Measurements from ENCODE around the gene MRGPRX4.
"Not testable (repeated sequence)": the region's sequence is repeated elsewhere in the genome, so short reads cannot be mapped to it uniquely, and the experiment has no call there.

The MRGPRX4 gene

GRCh38 chr11:18172666-18173065 is at the start of gene MRGPRX4:
Gene MRGPRX4 (plus strand): TSS chr11:18172837. CDS start chr11:18173257, 420 bp downstream.
- FAIRE-seq (no peak), DNase-seq (ENCODE audit: insufficient read length, low spot score) (no peak)

DNA sequence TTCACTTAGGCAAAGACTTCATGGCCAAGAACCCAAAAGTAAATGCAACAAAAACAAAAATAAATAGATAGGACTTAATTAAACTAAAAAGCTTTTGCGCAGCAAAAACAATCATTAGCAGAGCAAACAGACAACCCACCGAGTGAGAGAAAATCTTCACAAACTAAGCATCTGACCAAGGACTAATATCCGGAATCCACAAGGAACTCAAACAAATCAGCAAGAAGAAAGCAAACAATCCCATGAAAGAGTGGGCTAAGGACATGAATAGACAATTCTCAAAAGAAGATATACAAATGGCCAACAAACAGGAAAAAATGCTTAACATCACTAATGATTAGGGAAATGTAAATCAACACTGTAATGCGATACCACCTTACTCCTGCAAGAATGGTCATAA is 41.5 kb upstream of the MRGPRX4 start:
- not testable (repeated sequence) for FAIRE-seq; DNase-seq (ENCODE audit: insufficient read length, low spot score)

GRCh38 chr11:18132341-18132740 is 40.3 kb upstream of the MRGPRX4 start, which contains the start of gene MRGPRX3:
Gene MRGPRX3 (plus strand): TSS chr11:18132571. CDS start chr11:18137203, 4,632 bp downstream.
- no peak for FAIRE-seq

DNA sequence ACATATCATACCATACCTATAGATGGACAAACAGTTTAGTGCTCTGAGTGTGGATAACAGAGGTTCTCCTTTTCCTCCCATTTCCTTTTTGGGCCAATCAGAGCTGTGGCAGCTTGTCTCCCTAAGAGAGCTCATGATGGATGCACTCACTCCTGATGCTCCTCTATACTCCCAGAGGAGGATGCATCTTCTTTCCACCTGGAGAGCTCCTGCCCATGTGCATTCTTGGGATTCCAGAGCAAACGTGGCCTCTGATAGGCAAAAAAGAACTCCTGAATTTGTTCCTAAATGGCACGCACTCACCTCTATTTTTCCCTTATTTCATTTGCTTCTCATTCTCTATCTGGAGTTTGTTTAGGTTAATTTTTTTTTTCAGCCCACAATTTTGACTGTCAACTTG is 37.3 kb upstream of the MRGPRX4 start:
- DNase-seq (ENCODE audit: insufficient read length, low spot score) (no peak), FAIRE-seq (no peak)

More at GRCh38 chr11:18132341-18132740, 40.3 kb upstream of the MRGPRX4 start, which contains the start of gene MRGPRX3:
- DNase-seq (ENCODE audit: insufficient read length, low spot score), result no peak

DNA sequence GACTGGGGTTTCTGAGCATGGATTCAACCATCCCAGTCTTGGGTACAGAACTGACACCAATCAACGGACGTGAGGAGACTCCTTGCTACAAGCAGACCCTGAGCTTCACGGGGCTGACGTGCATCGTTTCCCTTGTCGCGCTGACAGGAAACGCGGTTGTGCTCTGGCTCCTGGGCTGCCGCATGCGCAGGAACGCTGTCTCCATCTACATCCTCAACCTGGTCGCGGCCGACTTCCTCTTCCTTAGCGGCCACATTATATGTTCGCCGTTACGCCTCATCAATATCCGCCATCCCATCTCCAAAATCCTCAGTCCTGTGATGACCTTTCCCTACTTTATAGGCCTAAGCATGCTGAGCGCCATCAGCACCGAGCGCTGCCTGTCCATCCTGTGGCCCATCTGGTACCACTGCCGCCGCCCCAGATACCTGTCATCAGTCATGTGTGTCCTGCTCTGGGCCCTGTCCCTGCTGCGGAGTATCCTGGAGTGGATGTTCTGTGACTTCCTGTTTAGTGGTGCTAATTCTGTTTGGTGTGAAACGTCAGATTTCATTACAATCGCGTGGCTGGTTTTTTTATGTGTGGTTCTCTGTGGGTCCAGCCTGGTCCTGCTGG is 35.3 kb upstream of the MRGPRX4 start:
- DNase-seq (ENCODE audit: insufficient read length, low spot score) (no peak), FAIRE-seq (peak; percentile 60)

GRCh38 chr11:18140145-18140544 is 32.5 kb upstream of the MRGPRX4 start:
- no peak for DNase-seq (ENCODE audit: insufficient read length, low spot score)
- FAIRE-seq, result no peak

DNA sequence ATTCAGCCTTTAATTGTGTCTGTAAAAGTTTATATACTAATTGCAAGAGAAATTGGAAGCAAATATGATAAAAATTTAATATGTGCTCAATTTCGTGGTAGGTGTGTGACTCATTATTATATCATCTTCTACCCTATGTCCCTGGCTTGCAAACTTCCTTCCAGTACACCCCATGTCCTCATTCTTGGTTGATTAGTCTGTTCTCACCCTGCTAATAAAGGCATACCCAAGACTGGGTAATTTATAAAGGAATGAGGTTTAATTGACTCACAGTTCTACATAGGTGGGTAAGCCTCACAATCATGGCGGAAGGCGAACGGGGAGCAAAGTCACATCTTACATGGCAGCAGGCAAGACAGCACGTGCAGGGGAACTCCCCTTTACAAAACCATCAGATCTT is 28.4 kb upstream of the MRGPRX4 start:
- no peak for DNase-seq (ENCODE audit: insufficient read length, low spot score)
- no peak for FAIRE-seq

- FAIRE-seq (no peak), DNase-seq (ENCODE audit: insufficient read length, low spot score) (no peak)
Observed at GRCh38 chr11:18145025-18145424, 27.6 kb upstream of the MRGPRX4 start.

DNA sequence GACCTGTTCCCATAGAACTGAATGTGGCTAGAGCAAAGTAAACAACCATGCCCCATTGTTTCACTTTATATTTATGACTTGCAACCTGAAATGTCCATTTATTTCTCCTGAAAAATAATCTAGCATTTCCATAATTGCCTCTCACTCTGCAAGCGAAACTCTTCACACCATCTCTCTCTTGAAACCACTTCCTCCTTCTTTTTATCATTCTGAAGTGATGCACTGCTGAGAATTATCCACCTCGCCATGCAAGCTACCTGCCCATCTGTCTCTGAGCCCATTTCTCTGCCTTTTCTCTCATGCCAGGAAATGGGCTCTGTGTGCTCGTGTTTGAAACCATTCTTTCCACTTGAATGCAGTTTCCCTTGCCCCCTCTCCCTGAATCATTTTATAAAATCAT is 26.8 kb upstream of the MRGPRX4 start:
- DNase-seq (ENCODE audit: insufficient read length, low spot score) (no peak), FAIRE-seq (no peak)

DNA sequence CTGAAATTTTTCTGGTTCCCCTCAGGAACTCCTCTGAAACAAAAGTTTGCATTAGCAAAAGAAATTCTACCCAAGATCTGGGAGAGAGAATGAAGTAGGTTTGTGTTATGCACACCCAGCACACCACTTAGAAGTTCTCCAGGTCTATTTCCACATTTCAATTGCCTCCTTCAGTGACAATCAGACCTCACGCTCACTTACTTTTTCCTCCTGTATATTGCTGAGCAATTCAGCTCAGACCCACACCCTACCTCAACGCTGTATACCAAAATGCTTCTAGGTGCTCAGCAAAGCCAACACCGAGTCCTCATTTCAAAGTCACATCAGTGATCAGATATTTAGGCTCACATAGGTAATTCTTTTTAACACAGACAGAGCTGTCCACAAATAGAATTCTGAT is 21.1 kb upstream of the MRGPRX4 start:
- DNase-seq (ENCODE audit: insufficient read length, low spot score), result no peak
- FAIRE-seq, result no peak

DNA sequence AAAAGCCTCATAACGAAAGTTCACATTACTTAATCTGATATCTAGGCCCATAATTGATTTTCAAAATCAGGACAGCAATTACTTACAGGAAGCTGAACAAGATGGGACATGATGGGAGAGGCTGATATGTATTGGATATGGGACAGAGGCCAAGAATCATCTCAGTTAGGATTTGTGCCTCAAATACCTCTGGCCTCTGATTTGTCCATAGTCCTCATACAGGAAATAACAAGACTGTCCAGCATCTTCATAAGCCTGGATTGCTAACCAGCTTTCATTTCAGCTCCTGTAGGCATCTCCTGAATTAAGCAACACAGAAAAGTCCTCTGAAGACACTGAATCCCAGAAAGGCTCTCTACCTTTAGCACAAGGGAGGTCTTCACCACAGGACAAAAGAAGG is 4.3 kb upstream of the MRGPRX4 start:
- DNase-seq (ENCODE audit: insufficient read length, low spot score), result no peak
- FAIRE-seq, result no peak

GRCh38 chr11:18171377-18172000 is 1.1 kb upstream of the MRGPRX4 start:
- FAIRE-seq (no peak), DNase-seq (ENCODE audit: insufficient read length, low spot score) (peak; percentile 27)

- DNase-seq (ENCODE audit: insufficient read length, low spot score), result no peak
- FAIRE-seq, result no peak
Observed at GRCh38 chr11:18173225-18173866, 709 bp downstream of the MRGPRX4 start.

- DNase-seq (ENCODE audit: insufficient read length, low spot score), result no peak
Observed at GRCh38 chr11:18188796-18189195, 16.2 kb downstream of the MRGPRX4 start.

DNA sequence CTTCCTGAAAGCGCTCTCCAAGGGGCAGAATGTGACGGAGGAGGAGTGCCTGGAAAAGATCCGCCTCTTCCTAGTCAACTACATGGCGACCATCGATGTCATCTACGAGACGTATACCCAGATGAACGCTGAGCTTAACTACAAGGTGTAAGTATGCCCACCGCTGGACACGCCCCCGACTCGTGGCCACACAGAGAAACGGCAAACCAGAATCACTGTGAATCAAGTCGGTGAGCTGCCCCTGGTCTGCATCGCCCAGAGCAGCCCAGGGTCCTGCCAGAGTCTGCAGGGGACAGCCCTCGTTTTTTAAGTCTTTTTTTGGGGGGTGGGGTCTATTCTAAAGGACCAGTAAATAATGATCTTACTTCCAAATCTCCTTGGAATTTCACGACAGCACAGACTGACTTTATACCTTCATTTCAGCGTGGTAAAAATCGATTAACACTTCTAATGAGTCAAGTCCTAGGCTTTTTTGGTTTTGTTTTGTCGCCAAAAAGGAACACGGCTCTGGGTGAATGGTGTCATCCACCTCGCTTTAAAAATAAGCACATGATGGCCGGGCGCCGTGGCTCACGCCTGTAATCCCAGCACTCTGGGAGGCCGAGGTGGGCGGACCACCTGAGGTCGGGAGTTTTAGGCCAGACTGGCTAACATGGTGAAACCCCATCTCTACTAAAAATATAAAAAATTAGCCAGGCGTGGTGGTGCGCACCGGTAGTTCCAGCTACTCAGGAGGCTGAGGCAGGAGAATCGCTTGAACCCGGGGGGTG is 17.0 kb downstream of the MRGPRX4 start:
- DNase-seq (ENCODE audit: insufficient read length, low spot score); FAIRE-seq: not testable (repeated sequence)

More at GRCh38 chr11:18188796-18189195, 16.2 kb downstream of the MRGPRX4 start:
- FAIRE-seq, result peak; percentile 20

DNA sequence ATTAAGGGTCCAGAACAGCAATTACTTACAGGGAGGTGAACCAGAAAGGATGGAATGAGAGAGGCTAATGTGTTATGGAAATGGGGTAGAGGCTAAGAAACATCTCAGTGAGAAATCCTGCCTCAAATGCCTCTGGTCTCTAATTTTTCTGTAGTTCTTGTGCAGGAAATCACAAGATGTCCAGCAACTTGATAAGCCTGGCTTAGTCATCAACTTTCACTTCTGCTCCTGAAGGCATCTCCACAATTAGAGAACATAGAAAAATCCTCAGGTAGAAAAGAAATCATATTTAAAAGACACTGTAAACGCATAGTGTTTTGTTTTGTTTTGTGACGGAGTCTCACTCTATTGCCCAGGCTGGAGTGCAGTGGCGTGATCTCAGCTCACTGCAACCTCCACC is 18.7 kb downstream of the MRGPRX4 start:
- DNase-seq (ENCODE audit: insufficient read length, low spot score) (no peak), FAIRE-seq (no peak)

GRCh38 chr11:18193010-18193409 is 20.4 kb downstream of the MRGPRX4 start:
- DNase-seq (ENCODE audit: insufficient read length, low spot score) (no peak), FAIRE-seq (no peak)

DNA sequence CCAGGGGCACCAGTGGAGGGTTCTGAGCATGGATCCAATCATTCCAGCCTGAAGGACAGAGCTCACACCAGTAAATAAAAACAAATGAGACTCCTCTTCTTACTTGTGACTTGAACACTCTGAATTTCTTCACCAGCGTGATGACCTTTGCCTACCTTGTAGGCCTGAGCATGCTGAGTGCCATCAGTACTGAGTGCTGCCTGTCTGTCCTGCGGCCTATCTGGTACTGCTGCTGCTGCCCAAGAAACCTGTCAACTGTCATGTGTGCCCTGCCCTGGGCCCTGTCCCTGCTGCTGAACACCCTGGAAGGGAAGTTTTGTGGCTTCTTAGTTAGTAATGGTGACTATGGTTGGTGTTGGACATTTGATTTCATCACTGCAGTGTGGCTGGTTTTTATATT is 23.9 kb downstream of the MRGPRX4 start:
- no peak for FAIRE-seq
- no peak for DNase-seq (ENCODE audit: insufficient read length, low spot score)

- DNase-seq (ENCODE audit: insufficient read length, low spot score); FAIRE-seq: not testable (repeated sequence)
Observed at GRCh38 chr11:18197738-18198137, 25.1 kb downstream of the MRGPRX4 start.

GRCh38 chr11:18203723-18204122 is 31.1 kb downstream of the MRGPRX4 start:
- no peak for FAIRE-seq
- DNase-seq (ENCODE audit: insufficient read length, low spot score), result peak; percentile 54

- no peak for FAIRE-seq
Observed at GRCh38 chr11:18204220-18204619, 31.6 kb downstream of the MRGPRX4 start.

More at GRCh38 chr11:18204220-18204619, 31.6 kb downstream of the MRGPRX4 start:
- DNase-seq (ENCODE audit: insufficient read length, low spot score), result no peak

Measured in HTR-8/SVneo (cell line).